ENCODE results near the gene CPTP. TPM values are rescaled to one million over a fixed set of nuclear protein-coding genes. Genes with fewer than 3 reads are reported as not detected.

CPTP gene
- total and polyA plus RNA-seq, 2 of the 13 experiments (the other 11 are each of a cell fraction or from before 2014, with no cell fraction given) = 5.5 to 9.3 TPM

DNA sequence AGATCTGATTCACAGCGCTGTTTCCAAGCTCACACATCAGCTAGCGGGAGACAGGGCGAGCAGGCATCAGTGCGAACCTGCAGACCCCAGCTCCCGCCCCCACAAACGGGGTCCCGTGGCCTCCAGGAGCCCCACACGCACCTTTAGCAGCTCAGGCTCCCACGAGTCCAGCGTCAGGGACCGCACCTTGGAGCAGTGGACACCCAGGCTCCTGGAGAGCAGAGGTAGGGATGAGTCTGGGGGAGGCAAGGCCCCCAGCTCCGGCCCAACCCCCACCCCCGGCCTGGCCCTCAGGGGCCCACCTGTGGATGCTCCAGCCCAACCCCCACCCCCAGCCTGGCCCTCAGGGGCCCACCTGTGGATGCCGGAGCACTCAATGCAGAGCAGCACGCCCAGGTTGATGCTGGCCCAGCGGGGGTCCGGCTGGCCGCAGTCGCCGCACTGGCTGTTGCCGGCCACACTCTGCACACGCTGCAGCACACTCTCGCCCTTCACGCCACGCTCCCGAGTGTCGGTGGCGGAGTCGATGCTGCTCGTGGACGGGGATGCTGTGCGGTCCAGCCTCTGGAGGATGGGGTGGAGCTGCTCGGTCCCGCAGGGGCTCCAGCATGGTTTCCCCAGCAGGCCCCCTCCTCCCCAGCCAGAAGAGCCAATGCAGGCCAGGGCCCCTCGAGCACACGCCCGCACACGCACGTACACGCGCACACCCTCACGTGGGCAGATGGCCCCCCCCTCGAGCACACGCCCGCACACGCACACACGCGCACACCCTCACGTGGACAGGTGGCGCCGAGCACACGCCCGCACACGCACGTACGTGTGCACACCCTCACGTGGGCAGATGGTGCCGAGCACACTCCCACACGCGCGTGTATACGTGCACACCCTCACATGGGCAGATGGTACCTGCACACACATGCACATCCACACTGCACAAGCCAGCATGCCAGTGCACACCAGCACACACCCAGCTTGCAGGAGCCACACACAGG, 28.2 kb upstream of the CPTP start:
- in situ Hi-C loops (cut with HindIII; ENCODE audit: extremely low pct_ligation_motif_present, low pct_unique_long_range_greater_than_20kb) (no loop called here), intact Hi-C loops (cut with micrococcal nuclease; ENCODE audit: unreplicated experiment) (no loop called here)
- H3K79me2 ChIP-seq (ENCODE audit: insufficient read depth, low read length) = no peaks in the 10 kb centered on the region

DNA sequence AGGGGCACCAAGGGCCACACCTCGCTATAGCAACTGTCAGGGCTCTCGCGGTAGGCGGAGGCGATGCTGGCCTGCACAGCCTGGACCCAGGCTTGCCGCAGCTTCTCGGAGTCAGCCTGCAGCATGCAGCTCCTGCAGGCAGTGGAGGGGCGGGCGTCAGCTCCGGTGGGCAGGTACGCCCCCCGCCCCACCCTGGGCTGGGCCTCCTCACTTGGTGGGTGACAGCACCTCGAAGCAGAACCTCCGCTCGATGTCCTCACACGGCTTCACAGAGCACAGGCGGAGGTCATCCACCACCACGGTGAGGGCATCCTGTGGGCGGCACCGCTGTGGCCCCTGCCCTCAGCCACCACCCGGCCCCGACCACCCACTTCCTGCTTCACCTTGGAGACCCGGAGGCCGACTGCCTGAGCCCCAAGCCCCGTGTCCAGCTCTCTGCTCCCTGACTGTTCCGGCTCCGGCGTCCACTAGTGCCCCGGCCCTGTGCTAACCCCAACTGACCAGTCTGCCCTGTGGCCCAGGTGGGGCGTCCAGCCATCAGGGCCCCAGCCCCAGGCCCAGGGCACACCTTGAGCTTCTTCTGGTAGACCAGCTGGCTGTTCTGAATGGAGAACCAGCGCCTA, 26.7 kb upstream of the CPTP start:
- intact Hi-C loops (cut with micrococcal nuclease; ENCODE audit: unreplicated experiment) = no loop called here
- ChIA-PET CTCF (ENCODE audit: low intra/inter-chr PET ratio, low total read pairs) (no interaction called here), POLR2A (no interaction called here)
- BruUV-seq (replicated peaks) = no TSS peak
- peaks cover 9% of the 10 kb centered on the region; the same call in 1 of the 2 replicates for H3K4me1 ChIP-seq (ENCODE audit: insufficient read depth, low read length)
- no peaks in the 10 kb centered on the region; a peak in 1 of 5 replicates for H3K36me3 ChIP-seq (replicated peaks in 1 of 2; ENCODE audit: control insufficient read depth in 1 of 2, insufficient read depth in 2 of 2, low read length in 2 of 2)
- H2AFZ ChIP-seq (ENCODE audit: low read length) = no peak overlapping the region
- no peak overlapping the region for H3K9ac ChIP-seq (ENCODE audit: insufficient read depth, low read depth, low read length)
- no peaks in the 10 kb centered on the region; a peak in 1 of 5 replicates for H3K27me3 ChIP-seq (ENCODE audit: control insufficient read depth in 1 of 2, insufficient read depth in 2 of 2, low read length in 2 of 2)
- in situ Hi-C loops (cut with HindIII; ENCODE audit: extremely low pct_ligation_motif_present, low pct_unique_long_range_greater_than_20kb) = no loop called here
- H3K4me3 ChIP-seq (replicated peaks in 1 of 3; ENCODE audit: insufficient read depth in 1 of 3, low read depth in 2 of 3, low read length in 3 of 3) = no peak overlapping the region
- TF ChIP-seq NR2F6 (IDR thresholded peaks at IDR 0.05) = no peak
- TF ChIP-seq NR2F6 (CRISPR knock-in tag; IDR thresholded peaks at IDR 0.05) = no peak
- peak; percentile 27 for TF ChIP-seq AGO2 (optimal IDR thresholded peaks at IDR 0.05; ENCODE audit: low read depth, low read length)
- no peaks in the 10 kb centered on the region for H4K20me1 ChIP-seq (ENCODE audit: insufficient read depth, low read length)
- H3K27ac ChIP-seq (ENCODE audit: extremely low read length, insufficient read depth, low read length) = no peak overlapping the region
- ATAC-seq (no peak), FAIRE-seq (no peak), DNase-seq (ENCODE audit: low spot score) (no peak)
- no peak overlapping the region for H3K4me2 ChIP-seq (ENCODE audit: low read depth, low read length)
- no peaks in the 10 kb centered on the region for H3K9me3 ChIP-seq (ENCODE audit: low read length)
- no CpG with 5 or more reads among the region's 31 CpGs for WGBS (ENCODE audit: low lambda C conversion rate)
- no peaks in the 10 kb centered on the region for H3K79me2 ChIP-seq (ENCODE audit: insufficient read depth, low read length)

More for the DNA sequence above, 28.2 kb upstream of the CPTP start:
- no TSS peak for BruUV-seq (replicated peaks)
- Histone ChIP-seq H3K4me2 (ENCODE audit: low read depth, low read length) (no peak overlapping the region), H3K4me3 (replicated peaks in 1 of 3; ENCODE audit: insufficient read depth in 1 of 3, low read depth in 2 of 3, low read length in 3 of 3) (no peak overlapping the region), H3K27me3 (ENCODE audit: control insufficient read depth in 1 of 2, insufficient read depth in 2 of 2, low read length in 2 of 2) (no peaks in the 10 kb centered on the region; a peak in 1 of 5 replicates), H3K36me3 (replicated peaks in 1 of 2; ENCODE audit: control insufficient read depth in 1 of 2, insufficient read depth in 2 of 2, low read length in 2 of 2) (no peaks in the 10 kb centered on the region; a peak in 1 of 5 replicates), H2AFZ (ENCODE audit: low read length) (no peak overlapping the region), H3K4me1 (ENCODE audit: insufficient read depth, low read length) (peaks cover 9% of the 10 kb centered on the region; the same call in 1 of the 2 replicates), H3K9ac (ENCODE audit: insufficient read depth, low read depth, low read length) (no peak overlapping the region), H3K27ac (ENCODE audit: extremely low read length, insufficient read depth, low read length) (no peak overlapping the region), H3K9me3 (ENCODE audit: low read length) (no peaks in the 10 kb centered on the region), H4K20me1 (ENCODE audit: insufficient read depth, low read length) (no peaks in the 10 kb centered on the region)
- ChIA-PET POLR2A (no interaction called here), CTCF (ENCODE audit: low intra/inter-chr PET ratio, low total read pairs) (no interaction called here)
- TF ChIP-seq MAFK (conservative IDR thresholded peaks at IDR 0.05 in 1 of 2, IDR thresholded peaks at IDR 0.05 in 1 of 2; ENCODE audit: low read length in 2 of 2) (no peak), PCBP1 (IDR thresholded peaks at IDR 0.05; ENCODE audit: borderline replicate concordance, low read depth, low read length) (no peak), ZNF101 (CRISPR knock-in tag; IDR thresholded peaks at IDR 0.05; ENCODE audit: borderline replicate concordance, low read depth) (no peak), ZBTB38 (CRISPR knock-in tag; IDR thresholded peaks at IDR 0.05) (no peak), FOXA1 (IDR thresholded peaks at IDR 0.05) (no peak), FOXA1 (CRISPR knock-in tag; IDR thresholded peaks at IDR 0.05) (no peak), ZNF788 (CRISPR knock-in tag; IDR thresholded peaks at IDR 0.05; ENCODE audit: borderline replicate concordance) (no peak), MED13 (CRISPR knock-in tag; IDR thresholded peaks at IDR 0.05) (no peak), CREM (IDR thresholded peaks at IDR 0.05) (no peak), CREM (CRISPR knock-in tag; IDR thresholded peaks at IDR 0.05) (no peak), ZFP1 (CRISPR knock-in tag; IDR thresholded peaks at IDR 0.05) (no peak), FOXM1 (CRISPR knock-in tag; IDR thresholded peaks at IDR 0.05) (no peak), RBM39 (IDR thresholded peaks at IDR 0.05; ENCODE audit: low read depth, low read length, poor library complexity, severe bottlenecking) (no peak), TCF7L2 (IDR thresholded peaks at IDR 0.05; ENCODE audit: low read depth, low read length) (no peak), REPIN1 (CRISPR knock-in tag; IDR thresholded peaks at IDR 0.05; ENCODE audit: borderline replicate concordance, low read depth) (no peak), U2AF1 (optimal IDR thresholded peaks at IDR 0.05; ENCODE audit: low read depth, low read length) (no peak)
- DNase-seq (ENCODE audit: low spot score) (no peak), ATAC-seq (no peak), FAIRE-seq (no peak)
- WGBS (ENCODE audit: low lambda C conversion rate) = 94% methylated on average over 35 of the region's 62 CpGs
